Activated T-cell treated with anti-CD3 and anti-CD28 coated beads, Interleukin-2, amount 50 U/mL, for 48 hours (primary cell): Measurements from ENCODE around the gene DPF1.

Source experiments
- DNase-seq, 2 experiments: peaks; one replicate each; pipeline ENCODE4 v3.0.0-alpha.2; 2020

The DPF1 gene

GRCh38 chr19:38216785-38217641 lies 7.0 kb downstream of the DPF1 start:
- DNase-seq = no peak

- DNase-seq = peak; percentile 83 to 86
These were observed 10.0 kb downstream of the DPF1 start for GRCh38 chr19:38213911-38214625.

- DNase-seq = no peak
These were observed 10.6 kb downstream of the DPF1 start for GRCh38 chr19:38213469-38213868.

GRCh38 chr19:38211766-38212165 lies 12.3 kb downstream of the DPF1 start:
- no peak for DNase-seq

GRCh38 chr19:38211151-38211591 lies 12.9 kb downstream of the DPF1 start:
- DNase-seq = no peak

- no peak for DNase-seq
These were observed 13.5 kb downstream of the DPF1 start for GRCh38 chr19:38210458-38210987.

- no peak for DNase-seq
These were observed 14.2 kb downstream of the DPF1 start for GRCh38 chr19:38209671-38210457.

- no peak for DNase-seq
These were observed 14.9 kb downstream of the DPF1 start for GRCh38 chr19:38209152-38209551.

GRCh38 chr19:38208571-38208970 lies 15.5 kb downstream of the DPF1 start:
- no peak for DNase-seq

- DNase-seq = no peak
These were observed 16.5 kb downstream of the DPF1 start for GRCh38 chr19:38207543-38207942.

GRCh38 chr19:38206928-38207327 lies 17.1 kb downstream of the DPF1 start:
- DNase-seq = no peak

GRCh38 chr19:38206006-38206745 lies 17.8 kb downstream of the DPF1 start:
- DNase-seq = no peak

GRCh38 chr19:38204728-38205127 lies 19.3 kb downstream of the DPF1 start:
- no peak for DNase-seq

GRCh38 chr19:38204096-38204495 lies 19.9 kb downstream of the DPF1 start:
- DNase-seq = no peak

GRCh38 chr19:38203197-38203596 lies 20.8 kb downstream of the DPF1 start:
- DNase-seq = no peak

- no peak for DNase-seq
These were observed 21.5 kb downstream of the DPF1 start for GRCh38 chr19:38202504-38202903.

GRCh38 chr19:38201731-38202130 lies 22.3 kb downstream of the DPF1 start:
- DNase-seq = no peak

GRCh38 chr19:38199340-38199739 lies 24.7 kb downstream of the DPF1 start:
- DNase-seq = no peak

- DNase-seq = no peak
These were observed 25.9 kb downstream of the DPF1 start for GRCh38 chr19:38197937-38198704.

- no peak for DNase-seq
These were observed 26.9 kb downstream of the DPF1 start for GRCh38 chr19:38196948-38197656.
